ENCODE measurements around the gene WDR35. TPM values are rescaled to one million over a fixed set of nuclear protein-coding genes. Genes with fewer than 3 reads are reported as not detected.

The WDR35 gene
- total RNA-seq, 1 experiment from 2014 or later: 8.2 TPM

GRCh38 chr2:19973466-19973865 is 16.4 kb downstream of the WDR35 start:
- TF ChIP-seq EZH2 (IDR thresholded peaks at IDR 0.05; ENCODE audit: low read depth): no peak
- TF ChIP-seq CTCF (conservative IDR thresholded peaks at IDR 0.05): no peak
- peaks cover 13% of the 10 kb centered on the region for H3K36me3 ChIP-seq (ENCODE audit: low read depth)
- H4K20me1 ChIP-seq (ENCODE audit: insufficient read depth): no peaks in the 10 kb centered on the region
- intact Hi-C loops (cut with micrococcal nuclease; ENCODE audit: unreplicated experiment): no loop called here
- no peaks in the 10 kb centered on the region for H3F3A ChIP-seq (ENCODE audit: insufficient read depth, low read depth)
- POLR2A ChIA-PET (ENCODE audit: unreplicated experiment): no interaction called here
- no peaks in the 10 kb centered on the region for H3K79me2 ChIP-seq (ENCODE audit: low read depth)
- H3K9me3 ChIP-seq (ENCODE audit: insufficient read depth, low read depth): no peaks in the 10 kb centered on the region
- no peak overlapping the region for H3K27ac ChIP-seq
- H3K4me2 ChIP-seq: no peak overlapping the region
- H3K27me3 ChIP-seq (ENCODE audit: insufficient read depth, low read depth): no peaks in the 10 kb centered on the region
- no peak overlapping the region for H3K4me3 ChIP-seq
- no peak for DNase-seq
- BruUV-seq (replicated peaks): no TSS peak
- H3K9me2 ChIP-seq (ENCODE audit: insufficient read depth): no peaks in the 10 kb centered on the region
- CTCF ChIA-PET: no interaction called here
- no peaks in the 10 kb centered on the region for H3K4me1 ChIP-seq (replicated peaks; ENCODE audit: insufficient read depth)
- H2AFZ ChIP-seq: no peak overlapping the region

- no peak for DNase-seq
- ChIA-PET CTCF (no interaction called here), POLR2A (ENCODE audit: unreplicated experiment) (no interaction called here)
- Histone ChIP-seq H3K4me2 (no peak overlapping the region), H3K27ac (no peak overlapping the region), H2AFZ (no peak overlapping the region), H3F3A (ENCODE audit: insufficient read depth, low read depth) (no peaks in the 10 kb centered on the region), H3K79me2 (ENCODE audit: low read depth) (no peaks in the 10 kb centered on the region), H3K4me3 (no peak overlapping the region), H3K9me2 (ENCODE audit: insufficient read depth) (no peaks in the 10 kb centered on the region), H3K36me3 (ENCODE audit: low read depth) (peaks cover 8% of the 10 kb centered on the region), H4K20me1 (ENCODE audit: insufficient read depth) (no peaks in the 10 kb centered on the region), H3K9me3 (ENCODE audit: insufficient read depth, low read depth) (no peaks in the 10 kb centered on the region), H3K27me3 (ENCODE audit: insufficient read depth, low read depth) (no peaks in the 10 kb centered on the region), H3K4me1 (replicated peaks; ENCODE audit: insufficient read depth) (no peaks in the 10 kb centered on the region)
- TF ChIP-seq EZH2 (IDR thresholded peaks at IDR 0.05; ENCODE audit: low read depth) (no peak), CTCF (conservative IDR thresholded peaks at IDR 0.05) (no peak)
- no TSS peak for BruUV-seq (replicated peaks)
- intact Hi-C loops (cut with micrococcal nuclease; ENCODE audit: unreplicated experiment): no loop called here
Observed at GRCh38 chr2:19971691-19972090, 18.2 kb downstream of the WDR35 start.

GRCh38 chr2:19963386-19963785 is 26.5 kb downstream of the WDR35 start:
- Histone ChIP-seq H3K79me2 (ENCODE audit: low read depth) (no peaks in the 10 kb centered on the region), H2AFZ (no peak overlapping the region), H3K36me3 (ENCODE audit: low read depth) (peaks cover 5% of the 10 kb centered on the region; the same call in 1 of the 2 replicates), H3K9me3 (ENCODE audit: insufficient read depth, low read depth) (no peaks in the 10 kb centered on the region), H3K4me3 (no peak overlapping the region), H3F3A (ENCODE audit: insufficient read depth, low read depth) (no peaks in the 10 kb centered on the region), H3K4me2 (no peak overlapping the region), H3K9me2 (ENCODE audit: insufficient read depth) (no peaks in the 10 kb centered on the region), H3K27me3 (ENCODE audit: insufficient read depth, low read depth) (no peaks in the 10 kb centered on the region), H3K4me1 (replicated peaks; ENCODE audit: insufficient read depth) (no peaks in the 10 kb centered on the region), H3K27ac (no peak overlapping the region), H4K20me1 (ENCODE audit: insufficient read depth) (no peaks in the 10 kb centered on the region)
- intact Hi-C loops (cut with micrococcal nuclease; ENCODE audit: unreplicated experiment): no loop called here
- DNase-seq: no peak
- TF ChIP-seq CTCF (conservative IDR thresholded peaks at IDR 0.05) (no peak), EZH2 (IDR thresholded peaks at IDR 0.05; ENCODE audit: low read depth) (no peak)
- CTCF ChIA-PET: no interaction called here
- BruUV-seq (replicated peaks): no TSS peak
- POLR2A ChIA-PET (ENCODE audit: unreplicated experiment): no interaction called here
